Stimulated activated CD8-positive, alpha-beta memory T cell treated with anti-CD3 and anti-CD28 coated beads, Interleukin-15, amount 100 ng/mL, for 4 hours (primary cell): ENCODE measurements around the gene SLC28A1.

ENCODE experiments used
- DNase-seq, 2 donors: peaks; one replicate each; pipeline ENCODE4 v3.0.0-alpha.2; 2020; ENCODE audit warnings: low read depth in 2 of 2

The SLC28A1 gene

DNA sequence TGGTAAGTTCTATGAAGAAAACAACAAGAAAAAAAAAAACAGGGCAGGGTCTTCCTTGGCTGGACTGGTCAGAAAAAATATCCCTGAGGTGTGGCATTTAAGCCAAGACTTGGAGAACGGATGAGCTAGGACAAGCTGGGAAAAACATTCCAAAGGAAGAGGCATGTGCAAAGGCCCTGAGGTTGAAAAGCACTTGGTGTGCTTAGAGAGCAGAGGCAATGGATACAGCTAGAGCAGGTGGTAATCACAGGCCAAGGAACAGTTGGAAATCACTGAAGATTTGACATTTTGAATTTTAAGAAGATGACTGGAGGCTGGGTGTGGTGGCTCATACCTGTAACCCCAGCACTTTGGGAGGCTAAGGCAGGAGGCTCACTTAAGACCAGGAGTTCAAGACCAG, 54.3 kb downstream of the SLC28A1 start:
- no peak for DNase-seq

- no peak for DNase-seq
These were observed 55.9 kb downstream of the SLC28A1 start for GRCh38 chr15:84940399-84940798.

DNA sequence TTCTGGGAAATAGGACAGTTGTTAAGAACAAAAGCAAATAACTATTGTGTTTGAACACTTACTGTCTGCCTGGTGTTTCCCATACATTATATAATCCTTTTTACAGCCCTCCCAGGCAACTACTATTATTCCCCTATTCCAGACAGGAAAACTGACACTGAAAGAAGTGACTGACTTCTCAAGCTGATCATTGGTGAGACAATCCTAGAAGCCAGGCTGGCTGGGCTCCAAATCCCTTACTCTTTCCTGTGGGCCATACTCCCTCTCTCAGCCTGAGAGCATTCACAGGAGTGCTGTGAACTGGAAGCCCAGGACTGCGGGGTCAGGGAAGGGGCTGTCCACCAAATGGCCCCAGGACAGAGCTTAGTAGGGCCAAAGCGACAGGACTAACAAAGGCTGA, 58.0 kb downstream of the SLC28A1 start:
- DNase-seq = no peak

GRCh38 chr15:84944311-84944710, 59.8 kb downstream of the SLC28A1 start:
- no peak for DNase-seq

DNA sequence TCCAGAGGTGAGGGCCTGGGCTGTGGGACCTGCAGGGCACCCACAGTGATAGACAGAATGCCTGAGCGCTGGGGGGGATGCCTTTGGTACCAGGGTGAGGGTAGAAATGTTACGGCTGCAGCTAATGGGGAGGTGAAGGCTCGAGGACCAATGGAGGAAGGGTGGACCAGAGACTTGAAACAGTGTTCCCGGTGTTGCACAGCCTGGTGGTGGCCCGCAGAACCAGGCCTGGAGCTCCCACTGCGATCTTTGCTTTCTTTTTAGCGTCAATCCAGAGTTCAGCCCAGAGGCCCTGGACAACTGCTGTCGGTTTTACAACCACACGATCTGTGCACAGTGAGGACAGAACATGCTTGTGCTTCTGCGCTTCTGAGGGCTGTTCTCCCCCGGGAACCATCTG, 60.4 kb downstream of the SLC28A1 start:
- no peak for DNase-seq

DNA sequence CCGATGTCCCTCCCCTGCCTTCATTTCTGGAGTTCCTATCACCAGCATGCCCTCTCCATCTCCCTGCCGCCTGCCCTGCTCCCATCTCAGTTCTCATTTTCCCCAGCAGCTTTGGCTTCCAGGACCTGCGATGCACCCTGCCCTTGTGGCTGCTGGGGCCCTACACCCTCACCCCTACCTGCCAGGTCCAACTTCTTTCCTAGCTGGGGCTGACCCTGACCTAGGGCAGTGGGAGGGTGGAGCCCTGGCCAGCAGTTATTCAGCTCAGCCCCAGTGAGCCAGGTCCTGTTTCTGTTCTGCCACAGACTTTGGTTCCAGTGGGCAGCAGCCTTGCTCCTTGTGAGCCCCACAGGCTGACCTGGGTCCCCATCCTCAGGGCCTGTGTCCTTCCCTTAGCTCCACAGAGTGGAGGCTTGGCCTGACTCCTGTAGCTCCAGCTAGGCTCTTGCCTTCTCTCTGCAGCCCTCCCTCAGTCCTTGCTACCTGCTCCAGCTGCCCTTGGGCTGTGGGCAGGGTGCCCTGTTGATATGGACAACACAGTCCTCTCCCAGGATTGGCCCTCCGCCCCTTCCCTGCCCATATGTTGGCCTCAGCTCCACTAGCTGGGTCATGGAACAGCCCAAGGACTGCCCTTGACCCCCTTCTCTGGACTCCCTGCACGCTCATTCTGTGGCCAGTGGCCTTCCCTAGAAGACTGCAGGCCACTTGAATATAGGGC, 62.5 kb downstream of the SLC28A1 start:
- no peak for DNase-seq

GRCh38 chr15:84947947-84948830, 63.7 kb downstream of the SLC28A1 start:
- DNase-seq = no peak

GRCh38 chr15:84949043-84949442, 64.6 kb downstream of the SLC28A1 start:
- no peak for DNase-seq

GRCh38 chr15:84949845-84950569, 65.5 kb downstream of the SLC28A1 start:
- no peak for DNase-seq

- no peak for DNase-seq
These were observed 66.2 kb downstream of the SLC28A1 start for GRCh38 chr15:84950570-84951111.

GRCh38 chr15:84951736-84952135, 67.3 kb downstream of the SLC28A1 start:
- DNase-seq = no peak

GRCh38 chr15:84953136-84953535, 68.7 kb downstream of the SLC28A1 start:
- no peak for DNase-seq

DNA sequence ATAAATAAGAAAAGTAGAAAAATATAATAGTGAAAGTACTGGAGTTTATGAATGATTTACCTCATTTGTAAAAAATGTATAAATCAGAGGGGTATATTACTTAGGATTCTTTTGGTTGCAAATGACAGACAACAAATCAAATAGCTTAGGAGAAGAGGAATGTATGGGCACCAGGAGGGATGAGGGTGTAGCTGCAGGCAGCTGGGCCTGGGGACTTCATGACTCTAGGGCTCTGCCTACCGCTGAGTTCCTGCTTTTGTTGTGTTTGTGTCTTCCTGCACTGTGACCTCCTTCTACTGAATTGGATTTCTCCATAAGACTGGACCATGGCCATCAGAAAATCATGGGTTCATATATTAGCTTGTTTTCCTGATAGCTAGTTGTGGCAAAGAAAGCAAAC, 69.3 kb downstream of the SLC28A1 start:
- no peak for DNase-seq

- DNase-seq = peak; percentile 2 to 19
These were observed 70.8 kb downstream of the SLC28A1 start for GRCh38 chr15:84955089-84955848.

GRCh38 chr15:84956199-84956598, 71.7 kb downstream of the SLC28A1 start:
- no peak for DNase-seq

GRCh38 chr15:84960391-84961113, 76.1 kb downstream of the SLC28A1 start:
- no peak for DNase-seq

DNA sequence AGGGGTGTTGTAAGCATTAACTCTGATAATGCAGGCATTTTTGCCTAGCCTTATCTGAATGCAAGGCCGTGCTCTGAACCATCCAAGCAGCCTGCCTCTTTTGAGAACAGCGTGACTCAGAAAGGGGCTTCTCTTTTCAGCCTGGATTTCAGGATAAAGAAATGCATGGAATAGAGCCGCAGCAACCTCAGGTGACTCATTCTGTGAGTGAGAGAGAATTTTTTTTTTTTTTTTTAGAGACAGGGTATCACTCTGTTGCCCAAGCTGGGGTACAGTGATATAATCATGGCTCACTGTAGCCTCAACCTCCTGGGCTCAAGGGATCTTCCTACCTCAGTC, 76.6 kb downstream of the SLC28A1 start:
- no peak for DNase-seq

GRCh38 chr15:84961707-84962106, 77.2 kb downstream of the SLC28A1 start:
- no peak for DNase-seq

GRCh38 chr15:84962955-84963354, 78.5 kb downstream of the SLC28A1 start:
- DNase-seq = no peak

DNA sequence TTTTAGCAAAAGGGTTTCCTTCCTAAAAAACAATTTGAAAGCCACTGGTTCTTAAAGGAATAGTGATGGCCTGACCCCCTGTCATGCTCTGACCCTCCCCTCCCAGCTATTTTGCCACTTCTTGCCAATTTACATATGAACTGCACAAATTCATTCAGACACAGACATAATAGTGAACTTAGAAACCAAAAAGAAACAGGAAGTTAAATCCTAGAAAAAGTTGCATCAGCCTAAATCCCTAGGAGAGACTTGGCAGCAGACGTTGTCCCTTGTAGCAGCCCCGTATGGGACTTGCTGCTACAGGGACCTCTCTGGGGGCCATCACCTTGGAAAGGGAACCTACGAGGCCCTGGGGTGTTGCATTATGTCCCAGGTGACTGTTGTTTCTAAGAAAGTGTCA, 82.9 kb downstream of the SLC28A1 start:
- no peak for DNase-seq

GRCh38 chr15:84968301-84968700, 83.8 kb downstream of the SLC28A1 start:
- DNase-seq = no peak
